NOMO-1 treated with DMSO at 0.1 percent for 48 hours (cell line): ENCODE data around the gene RLN3.

Source experiments
- DNase-seq: peaks from one replicate; lab custom pipeline; 2025; ENCODE audit not compliant: unreplicated experiment; lab: John Stamatoyannopoulos, UW

RLN3 gene

DNA sequence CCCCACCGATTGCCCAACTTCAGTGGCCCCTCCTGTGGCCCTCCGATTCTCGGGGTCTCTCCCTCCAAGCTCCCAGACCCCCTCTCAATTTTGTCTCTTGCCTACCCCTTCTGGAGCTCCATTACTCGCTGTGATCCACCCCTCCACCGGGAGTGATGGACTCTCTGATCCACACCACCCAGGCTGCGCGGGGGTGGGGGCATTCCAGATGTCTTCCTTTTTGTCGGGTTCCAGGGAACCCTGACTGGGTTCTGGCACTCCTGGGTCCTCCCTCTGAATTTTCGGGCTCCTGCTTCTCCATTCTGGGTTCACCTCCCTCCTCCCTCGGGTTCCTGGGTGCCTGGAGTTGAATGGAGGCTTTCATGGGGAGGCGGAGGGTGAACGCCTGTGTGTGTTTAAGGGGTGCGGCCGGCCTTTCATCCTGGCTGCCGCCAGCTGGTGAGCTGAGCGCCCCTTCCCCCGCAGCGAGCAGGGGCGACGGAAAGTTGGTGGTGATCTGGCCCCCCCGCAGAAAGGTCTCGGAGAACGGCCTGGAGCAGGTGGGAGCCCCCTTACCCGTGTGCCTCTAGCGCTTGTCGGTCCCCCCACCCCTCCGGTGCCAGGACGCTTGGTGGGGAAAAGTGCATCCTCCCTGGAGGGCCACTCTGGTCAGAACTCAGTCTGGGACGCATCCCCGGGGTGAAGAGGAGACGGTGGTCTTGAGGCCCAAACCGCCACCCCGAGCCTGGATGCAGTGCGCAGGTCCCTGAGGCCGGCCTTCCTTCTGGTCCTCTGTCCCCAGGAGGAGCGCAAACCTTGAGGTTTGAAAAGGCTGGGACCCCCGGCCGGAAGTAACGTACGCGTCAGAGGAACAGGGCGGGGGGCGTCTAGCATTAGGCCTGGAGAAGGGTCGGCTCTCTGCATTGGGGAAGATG lies 46.2 kb downstream of the RLN3 start:
- DNase-seq: no peak

DNA sequence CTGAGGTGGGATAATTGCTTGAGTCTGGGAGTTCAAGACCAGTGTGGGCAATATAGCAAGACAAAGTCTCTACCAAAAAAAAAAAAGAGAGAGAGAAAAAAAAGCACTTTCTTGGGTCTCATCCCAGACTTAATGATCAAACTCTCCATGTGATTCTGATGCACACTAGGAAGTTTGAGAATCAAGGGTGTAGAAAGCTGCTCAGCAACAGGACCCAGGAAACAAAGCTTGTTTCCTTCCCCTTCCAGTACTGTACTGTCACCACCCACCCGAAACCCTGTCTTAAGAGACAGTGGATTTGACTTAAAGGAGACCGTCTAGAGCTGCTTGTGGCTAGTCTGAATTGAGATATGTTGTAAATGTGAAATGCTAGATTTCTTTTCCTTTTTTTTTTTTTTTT lies 50.5 kb downstream of the RLN3 start:
- DNase-seq: no peak
